Measurements from ENCODE around the gene ATAD3A.

- no peak for TF ChIP-seq U2AF2 (optimal IDR thresholded peaks at IDR 0.05; ENCODE audit: low read depth, low read length)
- no peak for TF ChIP-seq ZNF586 (CRISPR knock-in tag; conservative IDR thresholded peaks at IDR 0.05)
- no peak for TF ChIP-seq CEBPB (tag; IDR thresholded peaks at IDR 0.05)
- no peak for TF ChIP-seq GABPB2 (CRISPR knock-in tag; conservative IDR thresholded peaks at IDR 0.05)
- no peak for TF ChIP-seq JUN (IDR thresholded peaks at IDR 0.05; ENCODE audit: borderline replicate concordance, low read depth, low read length)
- TF ChIP-seq JUN (CRISPR knock-in tag; IDR thresholded peaks at IDR 0.05; ENCODE audit: borderline replicate concordance): no peak
- TF ChIP-seq POLR2A (conservative IDR thresholded peaks at IDR 0.05): no peak
- TF ChIP-seq GATA2 (CRISPR knock-in tag; IDR thresholded peaks at IDR 0.05): no peak
- no peak for TF ChIP-seq POLR2AphosphoS5 (IDR thresholded peaks at IDR 0.05; ENCODE audit: control insufficient read depth, insufficient read depth, low read depth, low read length)
Measured at GRCh38 chr1:1487701-1488100, 24.3 kb upstream of the ATAD3A start.

Data from K562 (cell line).